G401.6 (cell line): Measurements from ENCODE around the gene SCT.

Experiments used
- FAIRE-seq: peaks from 2 replicates; lab custom pipeline; 2012; peaks lifted over from hg19 to GRCh38; lab: Jason Lieb, UNC

SCT gene

DNA sequence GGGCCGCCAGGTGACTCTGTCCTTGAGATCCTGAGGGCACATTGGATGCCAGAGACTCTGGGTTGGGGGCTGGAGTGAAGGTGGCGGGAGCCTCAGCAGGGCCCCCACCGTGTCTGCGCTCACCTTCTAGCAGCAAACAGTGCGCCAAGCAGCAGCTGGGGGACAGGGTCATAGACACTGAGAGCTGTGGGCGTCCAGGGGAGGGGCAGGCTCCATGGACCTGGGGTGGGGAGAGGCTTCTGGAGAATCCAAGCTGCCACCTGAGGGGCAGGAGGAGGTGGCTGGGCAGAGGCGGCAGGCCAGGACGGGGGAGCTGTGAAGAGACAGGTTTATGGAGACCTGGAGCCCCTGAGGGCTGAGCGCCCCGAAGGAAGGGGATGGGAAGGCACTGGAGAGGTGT lies 42.7 kb downstream of the SCT start:
- no peak for FAIRE-seq

DNA sequence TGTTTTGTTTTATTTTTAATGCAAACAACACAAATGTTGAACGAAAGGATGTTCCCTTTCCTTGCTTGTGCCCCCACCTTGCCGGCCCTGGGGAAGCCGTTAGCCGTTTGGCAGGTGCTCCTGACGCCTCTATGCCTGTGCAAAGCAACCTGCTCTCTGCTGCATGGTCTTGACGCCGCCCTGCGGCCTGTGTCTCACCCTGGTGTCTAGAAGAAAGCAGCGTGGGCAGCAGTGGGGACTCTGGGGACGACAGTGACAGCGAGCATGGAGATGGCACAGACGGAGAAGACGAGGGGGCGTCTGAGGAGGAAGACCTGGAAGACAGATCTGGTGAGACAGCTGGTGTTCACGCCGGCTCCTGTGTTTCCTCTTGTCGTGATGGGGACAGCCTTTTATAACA lies 45.2 kb downstream of the SCT start:
- FAIRE-seq: no peak

DNA sequence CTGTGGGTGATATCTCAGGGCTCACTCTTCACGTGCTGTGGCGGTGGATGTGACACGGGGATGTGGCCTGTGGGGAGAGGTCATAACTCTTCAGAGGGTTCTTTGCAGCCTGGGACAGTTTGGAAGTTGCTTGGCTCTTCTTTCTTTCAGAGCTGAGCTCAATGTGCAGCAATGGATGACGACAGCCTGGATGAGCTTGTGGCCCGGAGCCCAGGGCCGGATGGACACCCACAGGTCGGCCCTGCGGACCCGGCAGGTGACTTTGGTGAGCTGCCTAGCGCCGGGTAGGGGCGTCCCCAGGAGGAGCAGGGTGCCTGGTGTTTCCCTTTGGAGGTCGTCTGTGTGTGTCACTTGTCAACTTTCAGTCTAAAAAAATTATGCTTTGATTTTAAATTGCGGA lies 45.6 kb downstream of the SCT start:
- no peak for FAIRE-seq

DNA sequence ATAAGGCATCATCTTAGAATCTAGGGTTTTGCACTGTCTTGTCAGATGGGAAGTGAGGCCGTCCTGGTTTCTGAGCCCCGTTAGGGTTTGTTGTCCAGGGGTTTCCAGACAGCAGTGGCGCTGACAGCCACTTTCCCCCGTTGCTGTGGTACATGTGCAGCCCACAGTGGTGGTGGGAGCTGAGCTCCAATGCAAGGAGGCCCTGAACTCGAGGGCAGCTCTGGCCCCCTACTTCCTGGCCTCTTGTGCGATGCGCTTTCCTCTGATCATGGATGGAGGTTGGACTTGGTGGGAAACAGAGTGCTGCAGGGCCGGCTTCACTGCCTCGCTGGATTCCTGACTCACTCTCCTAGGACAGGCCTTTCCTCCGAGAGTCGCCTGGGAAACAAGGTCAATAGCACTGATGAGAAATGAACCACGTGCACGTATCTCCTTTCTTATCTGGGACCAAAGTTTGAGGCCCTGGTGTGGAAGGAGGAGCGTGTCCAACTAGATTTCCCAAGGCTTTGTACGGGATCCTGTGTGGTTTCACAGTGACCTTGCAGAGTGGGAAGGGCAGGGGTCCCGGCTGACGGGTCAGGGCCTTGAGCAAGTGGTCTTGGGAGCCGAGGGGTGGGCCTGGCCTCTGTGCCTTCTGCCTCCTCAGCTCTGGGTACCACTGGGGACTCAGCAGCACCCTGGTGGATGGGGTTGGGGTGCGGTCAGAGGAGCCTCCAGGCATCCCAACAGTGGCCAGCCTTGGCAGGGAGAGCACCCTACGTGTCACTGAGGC lies 47.0 kb downstream of the SCT start:
- no peak for FAIRE-seq

DNA sequence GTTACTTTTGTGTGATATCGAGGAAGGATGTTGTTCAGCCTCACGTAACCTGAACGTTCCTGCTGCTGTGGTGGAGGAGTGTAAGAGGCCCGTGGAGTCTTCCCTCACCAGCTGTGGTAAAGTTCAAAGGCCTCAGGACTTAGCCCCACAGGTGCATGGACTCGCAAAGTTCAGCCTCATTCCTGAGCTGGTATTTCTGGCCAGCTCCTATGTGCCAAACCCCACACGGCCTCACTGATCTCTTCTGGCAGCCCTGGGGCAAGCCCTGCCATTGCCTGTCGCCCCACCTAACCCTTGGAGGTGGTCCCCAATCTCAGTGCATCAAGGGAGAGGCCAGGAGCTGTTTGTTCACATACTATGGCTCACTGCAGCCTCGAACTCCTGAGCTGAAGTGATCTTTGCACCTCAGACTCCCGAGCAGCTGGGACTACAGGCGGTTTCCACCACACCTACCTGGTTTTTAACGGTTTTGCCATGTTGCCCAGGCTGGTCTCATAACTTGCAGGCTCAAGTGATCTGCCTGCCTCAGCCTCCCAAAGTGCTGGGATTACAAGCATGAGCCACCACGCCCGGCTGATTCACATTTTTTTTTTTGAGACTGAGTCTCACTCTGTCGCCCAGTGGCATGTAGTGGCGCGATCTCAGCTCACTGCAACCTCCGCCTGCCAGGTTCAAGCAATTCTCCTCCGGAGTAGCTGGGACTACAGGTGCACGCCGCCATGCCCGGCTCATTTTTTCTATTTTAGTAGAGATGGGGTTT lies 48.5 kb downstream of the SCT start:
- FAIRE-seq: no peak

DNA sequence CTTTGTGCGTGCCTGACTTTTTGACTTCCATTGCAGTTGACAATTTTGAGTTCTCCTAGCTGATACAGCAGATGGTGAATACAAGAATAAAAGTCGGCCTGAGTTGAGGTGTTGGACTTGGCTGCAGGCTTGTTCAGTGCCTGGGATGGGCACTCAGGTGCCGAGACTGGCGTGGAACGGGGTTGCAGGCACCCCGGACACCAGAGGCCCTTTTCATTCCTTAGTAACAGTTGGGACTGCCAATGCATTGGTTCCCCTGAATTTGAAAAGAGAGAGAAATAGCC lies 49.4 kb downstream of the SCT start:
- FAIRE-seq: no peak

DNA sequence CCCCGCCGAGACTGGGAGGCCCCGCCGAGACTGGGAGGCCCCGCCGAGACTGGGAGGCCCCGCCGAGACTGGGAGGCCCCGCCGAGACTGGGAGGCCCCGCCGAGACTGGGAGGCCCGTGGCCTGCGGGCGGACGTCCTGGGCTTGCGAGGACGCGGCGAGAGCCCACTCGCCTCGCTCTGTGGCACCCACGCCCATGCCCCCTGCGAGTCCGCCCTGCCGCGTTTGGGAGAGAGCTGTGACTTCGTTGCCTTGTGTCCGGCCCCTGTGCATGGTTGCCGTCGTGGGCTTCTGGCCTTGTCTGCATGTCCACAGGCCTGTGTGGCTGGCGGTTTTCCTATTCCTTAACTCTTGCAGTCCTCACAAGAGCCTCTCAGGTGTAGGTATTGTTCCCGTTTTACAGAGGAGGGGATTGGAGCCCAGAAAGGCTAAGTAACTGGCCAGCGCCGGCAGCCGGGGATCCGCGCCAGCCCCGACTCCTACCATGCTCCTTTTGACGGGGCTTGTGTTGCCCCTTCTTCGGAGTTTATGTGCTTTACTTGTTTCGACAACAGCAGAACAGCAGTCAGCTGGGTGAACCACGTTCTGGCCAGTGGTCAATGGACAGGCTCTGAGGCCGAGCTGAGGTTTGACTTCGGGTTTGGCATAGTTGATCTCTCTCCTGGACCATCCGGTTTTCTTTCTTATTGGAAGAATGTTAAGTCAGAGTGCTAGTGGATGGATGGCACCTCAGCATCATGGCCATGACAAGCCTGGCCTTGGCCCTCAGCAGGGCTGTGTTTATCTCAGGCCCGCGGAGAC lies 50.0 kb downstream of the SCT start:
- no peak for FAIRE-seq
